Keratinocyte (primary cell): ENCODE results near the gene ATP6V1E1. TPM values are rescaled to one million over a fixed set of nuclear protein-coding genes. Genes with fewer than 3 reads are reported as not detected.
"Not testable (repeated sequence)": the region's sequence is repeated elsewhere in the genome, so short reads cannot be mapped to it uniquely, and the experiment has no call there.

Source experiments
- DNase-seq: peaks from one replicate; pipeline ENCODE4 v3.0.0-alpha.2; 2011; ENCODE audit warnings: low read depth, missing footprints, low spot score
- FAIRE-seq: peaks from 2 replicates; lab custom pipeline; 2011; peaks lifted over from hg19 to GRCh38; lab: Jason Lieb, UNC
- H2AFZ ChIP-seq: 2 replicates; pipeline ENCODE4 v1.6.0; 2012; ENCODE audit warnings: low read length, control low read depth, inconsistent platforms; ENCODE audit not compliant: control insufficient read depth
- H3K27ac ChIP-seq: 2 replicates; pipeline ENCODE4 v1.5.1; 2011; ENCODE audit warnings: low read length; ENCODE audit not compliant: control insufficient read depth, insufficient read depth
- H3K27me3 ChIP-seq: 3 replicates; pipeline ENCODE4 v1.6.0; 2011; ENCODE audit warnings: low read length; ENCODE audit not compliant: control insufficient read depth, insufficient read depth; ENCODE audit errors: extremely low read depth
- H3K36me3 ChIP-seq, 2 experiments: 2 replicates in 1 of 2; 3 replicates in 1 of 2; pipeline ENCODE4 v1.5.1; 2011; ENCODE audit warnings: low read length in 2 of 2, mild to moderate bottlenecking in 1 of 2; ENCODE audit not compliant: control insufficient read depth in 2 of 2, insufficient read depth in 2 of 2; ENCODE audit errors: extremely low read depth in 1 of 2
- H3K4me1 ChIP-seq: 3 replicates; pipeline ENCODE4 v1.5.1; 2011; ENCODE audit warnings: low read length; ENCODE audit not compliant: control insufficient read depth, insufficient read depth; ENCODE audit errors: extremely low read depth
- H3K4me2 ChIP-seq: 3 replicates; pipeline ENCODE4 v1.6.0; 2011; ENCODE audit warnings: low read depth, low read length; ENCODE audit not compliant: control insufficient read depth, insufficient read depth; ENCODE audit errors: extremely low read depth
- H3K4me3 ChIP-seq, 3 experiments: fragments of 200-600 bp in 1 of 3; sonication (generic) in 1 of 3; 2 replicates in 2 of 3; 3 replicates in 1 of 3; pipeline ENCODE4 v1.5.1; 2011 to 2016; ENCODE audit warnings: low read length in 3 of 3, mild to moderate bottlenecking in 3 of 3, control low read depth in 2 of 3, inconsistent platforms in 1 of 3, low read depth in 1 of 3, mixed read lengths in 1 of 3, mixed run types in 1 of 3, moderate library complexity in 1 of 3; ENCODE audit not compliant: control insufficient read depth in 2 of 3, insufficient read depth in 2 of 3; ENCODE audit errors: extremely low read depth in 1 of 3
- H3K79me2 ChIP-seq: 2 replicates; pipeline ENCODE4 v1.6.0; 2012; ENCODE audit warnings: low read length; ENCODE audit not compliant: control insufficient read depth, insufficient read depth
- H3K9ac ChIP-seq: 3 replicates; pipeline ENCODE4 v1.6.0; 2011; ENCODE audit warnings: low read length; ENCODE audit not compliant: control insufficient read depth, insufficient read depth; ENCODE audit errors: extremely low read depth
- H3K9me1 ChIP-seq: 3 replicates; pipeline ENCODE4 v1.6.0; 2011; ENCODE audit warnings: low read length; ENCODE audit not compliant: control insufficient read depth, insufficient read depth; ENCODE audit errors: extremely low read depth
- H3K9me3 ChIP-seq: 2 replicates; pipeline ENCODE4 v1.5.1; 2012; ENCODE audit warnings: low read depth, low read length; ENCODE audit not compliant: control insufficient read depth
- H4K20me1 ChIP-seq: 3 replicates; pipeline ENCODE4 v1.6.0; 2011; ENCODE audit warnings: low read length; ENCODE audit not compliant: control insufficient read depth, insufficient read depth; ENCODE audit errors: extremely low read depth
- CTCF ChIP-seq, 3 experiments: IDR thresholded peaks in 1 of 3; conservative IDR thresholded peaks in 1 of 3; optimal IDR thresholded peaks in 1 of 3; 2 replicates in 2 of 3; 3 replicates in 1 of 3; pipeline versions ENCODE3 to v1.5.1; 2011; ENCODE audit warnings: low read length in 3 of 3, mild to moderate bottlenecking in 3 of 3, moderate library complexity in 2 of 3, control low read depth in 1 of 3, inconsistent platforms in 1 of 3; ENCODE audit not compliant: insufficient read depth in 2 of 3; ENCODE audit errors: extremely low read depth in 1 of 3
- EZH2 ChIP-seq: IDR thresholded peaks from one replicate; pipeline ENCODE4 v1.6.1; 2012; ENCODE audit warnings: inconsistent platforms, mild to moderate bottlenecking, low read length, moderate library complexity
- dilution Hi-C: fragments of 300-500 bp; cut with MboI; formaldehyde crosslinking; loops from one replicate; pipeline ENCODE4 v1.7.0; 2020; ENCODE audit warnings: low sequenced_read_pairs; ENCODE audit not compliant: extremely low pct_ligation_motif_present
- polyA plus RNA-seq, 5 experiments: library from polyadenylated mRNA; depleted of rRNA in 3 of 5; stranded (reverse) in 3 of 5; stranded (forward) in 1 of 5; unstranded in 1 of 5; fragments of >200 nt; gene quantifications; 1 replicate in 1 of 5; 2 replicates in 3 of 5; 3 replicates in 1 of 5; pipeline versions ENCODE4 v1.2.1 to v1.2.3, GENCODE V29; 2011 to 2012; ENCODE audit warnings: missing spikeins in 2 of 5, low read depth in 1 of 5, low replicate concordance in 1 of 5

Gene ATP6V1E1
- polyA plus RNA-seq, 1 donor (not counting 4 experiments of a cell fraction or from before 2014, with no cell fraction given) = 227 TPM

DNA sequence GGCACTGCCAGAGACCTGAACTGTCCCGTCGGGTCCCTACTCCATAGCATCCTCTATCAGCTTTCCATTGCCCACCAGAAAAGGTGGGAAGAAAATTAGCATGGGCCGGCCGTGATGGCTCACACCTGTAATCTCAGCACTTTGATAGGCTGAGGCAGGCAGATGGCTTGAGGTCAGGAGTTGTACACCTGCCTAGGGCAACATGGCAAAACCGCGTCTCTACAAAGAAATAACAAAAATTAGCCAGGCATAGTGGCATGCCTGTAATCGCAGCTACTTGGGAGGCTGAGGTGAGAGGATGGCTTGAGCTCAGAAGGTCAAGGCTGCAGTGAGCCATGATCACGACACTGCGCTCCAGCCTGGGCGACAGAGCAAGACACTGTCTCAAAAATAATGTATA lies 61.8 kb downstream of the ATP6V1E1 start:
- H3K36me3 ChIP-seq = no peaks in the 10 kb centered on the region
- no peaks in the 10 kb centered on the region for H3K9me3 ChIP-seq
- no peak for DNase-seq
- H3K4me1 ChIP-seq = peaks cover 18% of the 10 kb centered on the region
- no peaks in the 10 kb centered on the region for H3K9me1 ChIP-seq
- no peaks in the 10 kb centered on the region for H3K27me3 ChIP-seq
- no peak overlapping the region for H2AFZ ChIP-seq
- no peak for FAIRE-seq
- no peaks in the 10 kb centered on the region for H3K79me2 ChIP-seq
- dilution Hi-C loops = no loop called here
- no peak overlapping the region for H3K9ac ChIP-seq
- H3K4me2 ChIP-seq = no peak overlapping the region
- TF ChIP-seq EZH2 (no peak), CTCF (optimal IDR thresholded peaks at IDR 0.05 in 1 of 3, IDR thresholded peaks at IDR 0.05 in 1 of 3, conservative IDR thresholded peaks at IDR 0.05 in 1 of 3; ENCODE audit: extremely low read depth in 1 of 3, insufficient read depth in 2 of 3, low read length in 3 of 3) (no peak)
- no peaks in the 10 kb centered on the region for H4K20me1 ChIP-seq
- H3K27ac ChIP-seq = no peak overlapping the region
- no peak overlapping the region for H3K4me3 ChIP-seq

GRCh38 chr22:17566016-17566687 lies 62.4 kb downstream of the ATP6V1E1 start:
- H3K27ac ChIP-seq, H3K79me2 ChIP-seq, H3K36me3 ChIP-seq, DNase-seq, H3K27me3 ChIP-seq, H4K20me1 ChIP-seq, H3K4me2 ChIP-seq, H3K9me1 ChIP-seq, FAIRE-seq, dilution Hi-C loops, H3K4me3 ChIP-seq, H2AFZ ChIP-seq, H3K9me3 ChIP-seq, H3K9ac ChIP-seq: not testable (repeated sequence)
- H3K4me1 ChIP-seq = peaks cover 12% of the 10 kb centered on the region

DNA sequence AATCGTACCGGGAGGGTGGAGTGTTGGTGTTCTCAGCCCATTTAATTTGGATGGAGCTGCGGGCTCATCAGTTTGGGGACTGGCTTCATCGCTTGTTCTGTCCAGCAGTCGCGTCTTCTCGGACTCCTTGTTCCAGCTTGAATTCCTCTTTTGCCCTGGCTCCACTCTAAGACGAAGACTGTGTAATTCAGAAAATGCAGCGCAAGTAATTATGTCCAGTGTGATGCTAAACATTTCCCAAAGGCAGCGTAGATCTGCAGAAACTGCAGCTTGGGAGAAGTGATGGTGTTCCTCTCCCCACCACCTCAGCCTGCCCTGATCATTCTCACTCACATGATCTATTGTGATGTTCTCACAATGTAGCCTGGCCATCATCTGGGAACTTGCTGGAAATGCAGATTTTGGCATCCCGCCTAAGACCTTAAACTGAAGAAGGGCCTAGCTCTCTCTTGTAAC lies 64.6 kb downstream of the ATP6V1E1 start:
- Histone ChIP-seq H3K4me2 (no peak overlapping the region), H4K20me1 (no peaks in the 10 kb centered on the region), H3K9ac (no peak overlapping the region), H3K27me3 (no peaks in the 10 kb centered on the region), H2AFZ (no peak overlapping the region), H3K4me1 (no peaks in the 10 kb centered on the region), H3K9me3 (no peaks in the 10 kb centered on the region), H3K27ac (no peak overlapping the region), H3K4me3 (no peak overlapping the region), H3K79me2 (no peaks in the 10 kb centered on the region), H3K36me3 (no peaks in the 10 kb centered on the region), H3K9me1 (no peaks in the 10 kb centered on the region)
- no peak for DNase-seq
- dilution Hi-C loops = no loop called here
- no peak for FAIRE-seq
- TF ChIP-seq CTCF (optimal IDR thresholded peaks at IDR 0.05 in 1 of 3, IDR thresholded peaks at IDR 0.05 in 1 of 3, conservative IDR thresholded peaks at IDR 0.05 in 1 of 3; ENCODE audit: extremely low read depth in 1 of 3, insufficient read depth in 2 of 3, low read length in 3 of 3) (no peak), EZH2 (no peak)
